Left renal pelvis (tissue), 4 donors: ENCODE results near the gene ADGRA1. TPM values are rescaled to one million over a fixed set of nuclear protein-coding genes. Genes with fewer than 3 reads are reported as not detected.

Source experiments
- DNase-seq, 4 donors: peaks; one replicate each; pipeline ENCODE4 v3.0.0-alpha.2; 2013; ENCODE audit warnings: low read depth in 4 of 4, low spot score in 3 of 4
- polyA plus RNA-seq, 4 donors: library from polyadenylated mRNA; unstranded; fragments of 120-200 nt; gene quantifications; one replicate each; pipeline ENCODE4 v1.2.1, GENCODE V29; 2013; ENCODE audit not compliant: insufficient read length in 4 of 4

The ADGRA1 gene
- polyA plus RNA-seq, 4 donors, result 0.57 to 1.6 (median 1.2) TPM

GRCh38 chr10:133160826-133161471, 73.2 kb downstream of the ADGRA1 start:
- no peak for DNase-seq

- DNase-seq, result no peak
Observed at GRCh38 chr10:133161486-133162109, 73.9 kb downstream of the ADGRA1 start.

- no peak for DNase-seq
Observed at GRCh38 chr10:133162178-133162909, 74.6 kb downstream of the ADGRA1 start.

- DNase-seq, result no peak
Observed at GRCh38 chr10:133162910-133163856, 75.5 kb downstream of the ADGRA1 start.

GRCh38 chr10:133163889-133164815, 76.4 kb downstream of the ADGRA1 start:
- DNase-seq, result no peak

GRCh38 chr10:133164816-133165555, 77.3 kb downstream of the ADGRA1 start:
- DNase-seq, result no peak

GRCh38 chr10:133165556-133166503, 78.1 kb downstream of the ADGRA1 start:
- no peak for DNase-seq

- no peak for DNase-seq
Observed at GRCh38 chr10:133166504-133166827, 78.7 kb downstream of the ADGRA1 start.

- no peak for DNase-seq
Observed at GRCh38 chr10:133166828-133167692, 79.3 kb downstream of the ADGRA1 start.

GRCh38 chr10:133167693-133168616, 80.2 kb downstream of the ADGRA1 start:
- DNase-seq, result no peak

GRCh38 chr10:133168617-133169031, 80.9 kb downstream of the ADGRA1 start:
- DNase-seq, result no peak

- DNase-seq, result no peak
Observed at GRCh38 chr10:133169173-133169947, 81.6 kb downstream of the ADGRA1 start.

GRCh38 chr10:133170092-133170491, 82.4 kb downstream of the ADGRA1 start:
- no peak for DNase-seq

GRCh38 chr10:133173860-133174640, 86.3 kb downstream of the ADGRA1 start:
- DNase-seq, result no peak
